ENCODE measurements around the gene MCU.
"Not testable (repeated sequence)": the region's sequence is repeated elsewhere in the genome, so short reads cannot be mapped to it uniquely, and the experiment has no call there.

Gene MCU

GRCh38 chr10:72851509-72851908 is 159.6 kb downstream of the MCU start:
- no peak for DNase-seq

DNA sequence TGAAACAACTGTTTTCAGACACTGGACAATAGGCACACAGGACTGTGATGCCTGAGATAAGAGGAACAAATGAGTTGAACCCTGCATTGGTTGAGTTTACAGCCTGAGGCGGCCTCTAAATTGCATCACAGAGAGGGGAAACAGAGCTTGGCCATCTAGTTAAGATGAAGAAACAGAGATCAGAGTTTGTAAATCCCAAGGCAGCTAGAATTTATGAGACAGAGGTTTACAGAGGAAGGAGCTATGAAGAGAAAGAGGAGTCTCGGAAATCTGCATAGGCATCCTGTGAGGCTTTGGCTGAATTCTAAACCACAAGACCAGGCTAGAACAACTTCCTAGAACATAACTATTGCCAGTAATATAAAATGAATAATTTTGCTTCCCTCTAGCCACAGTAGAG is 160.6 kb downstream of the MCU start:
- no peak for DNase-seq

- no peak for DNase-seq
Observed at GRCh38 chr10:72855129-72855528, 163.2 kb downstream of the MCU start.

DNA sequence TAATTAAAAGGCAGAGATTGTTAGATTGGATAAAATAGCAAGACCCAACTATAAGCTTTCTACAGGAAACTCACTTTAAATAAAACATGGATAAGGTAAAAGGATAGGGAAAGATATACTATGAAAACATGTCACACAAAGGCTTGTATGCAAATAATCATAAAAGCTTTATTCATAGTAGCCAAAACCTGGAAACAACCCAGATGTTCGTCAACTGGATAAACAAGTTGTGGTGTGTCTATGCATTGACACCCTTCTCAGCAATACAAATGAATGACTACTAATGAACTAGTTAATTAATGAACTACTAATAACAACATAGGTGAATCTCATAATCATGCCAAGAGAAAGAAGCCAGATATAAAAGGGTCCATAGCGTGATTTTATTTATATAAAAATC is 163.8 kb downstream of the MCU start:
- no peak for DNase-seq

DNA sequence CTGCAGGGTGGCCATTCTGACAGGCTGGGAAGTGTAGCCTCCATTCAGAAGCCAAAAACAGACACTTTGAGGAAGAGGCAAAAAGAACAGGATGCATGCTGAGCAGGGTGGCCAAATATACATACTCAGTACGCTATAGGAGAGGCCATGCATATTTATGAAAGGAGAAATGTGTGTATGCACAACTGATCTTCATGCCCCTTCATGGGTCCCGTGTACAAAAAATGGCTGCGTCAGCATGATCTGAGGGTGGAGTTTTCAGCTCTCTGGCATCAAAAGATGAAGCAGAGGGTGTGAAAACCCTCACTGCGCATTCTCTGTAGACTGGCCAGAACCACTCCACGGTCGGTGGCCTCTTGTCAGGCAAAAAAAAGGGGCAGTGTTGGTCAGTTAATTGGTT is 166.1 kb downstream of the MCU start:
- DNase-seq: no peak

DNA sequence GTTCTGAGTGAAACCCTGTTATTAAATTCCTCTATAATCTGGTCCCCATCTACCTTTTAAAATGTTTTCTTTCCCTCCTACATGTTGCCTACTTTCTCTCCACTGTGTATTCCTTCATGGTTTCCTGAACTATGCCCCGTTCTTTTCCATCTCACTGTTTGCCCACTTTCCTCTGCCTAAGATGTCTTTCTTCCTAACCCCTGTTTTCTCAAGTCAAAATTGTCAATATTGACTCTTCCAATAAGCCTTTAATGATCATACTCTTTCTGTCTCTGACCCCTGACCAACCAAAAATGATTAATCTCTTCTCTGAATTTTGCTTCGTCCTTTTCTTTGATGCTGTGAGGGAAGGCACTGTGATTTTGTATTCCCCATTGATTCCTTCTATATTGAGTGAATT is 171.0 kb downstream of the MCU start:
- no peak for DNase-seq

DNA sequence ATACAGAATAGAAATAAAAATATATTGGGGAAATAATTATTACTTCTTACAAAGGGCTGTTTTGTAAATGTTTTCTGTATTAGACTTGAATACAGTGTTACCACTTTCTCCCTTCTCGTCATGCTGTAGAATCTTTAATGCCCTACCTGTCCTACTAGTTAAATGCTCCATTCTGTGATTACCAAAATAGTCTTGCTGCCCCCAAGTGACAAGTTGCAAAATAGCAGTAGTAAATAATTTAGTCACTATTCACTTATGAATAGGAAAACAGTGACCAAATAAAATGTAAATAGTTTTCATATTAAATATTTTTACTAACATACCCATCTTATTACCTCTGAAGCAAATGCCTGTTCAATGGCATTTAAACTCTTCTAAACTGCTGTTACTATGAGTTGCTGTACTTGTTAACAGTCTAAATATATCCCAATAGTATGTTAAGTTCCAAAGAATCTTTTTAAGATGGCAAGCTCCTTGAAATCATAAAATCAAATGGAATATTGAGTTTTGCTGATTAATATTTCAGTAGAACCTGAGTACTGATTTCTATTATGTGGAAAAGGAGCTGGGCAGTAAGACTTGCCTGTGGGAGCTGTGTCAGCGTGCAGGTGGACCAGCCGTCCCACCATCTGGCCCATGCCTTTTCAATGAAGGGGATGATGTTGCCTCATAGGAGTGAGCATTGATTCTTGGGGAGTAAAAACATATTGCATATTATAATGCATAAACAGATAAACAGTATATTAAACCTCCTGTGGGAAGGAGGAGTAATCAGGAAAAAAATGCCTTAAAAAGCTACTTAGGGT is 183.5 kb downstream of the MCU start:
- DNase-seq: peak; percentile 35

- no peak for DNase-seq
Observed at GRCh38 chr10:72879245-72879644, 187.3 kb downstream of the MCU start.

GRCh38 chr10:72881291-72881690 is 189.3 kb downstream of the MCU start:
- no peak for DNase-seq

DNA sequence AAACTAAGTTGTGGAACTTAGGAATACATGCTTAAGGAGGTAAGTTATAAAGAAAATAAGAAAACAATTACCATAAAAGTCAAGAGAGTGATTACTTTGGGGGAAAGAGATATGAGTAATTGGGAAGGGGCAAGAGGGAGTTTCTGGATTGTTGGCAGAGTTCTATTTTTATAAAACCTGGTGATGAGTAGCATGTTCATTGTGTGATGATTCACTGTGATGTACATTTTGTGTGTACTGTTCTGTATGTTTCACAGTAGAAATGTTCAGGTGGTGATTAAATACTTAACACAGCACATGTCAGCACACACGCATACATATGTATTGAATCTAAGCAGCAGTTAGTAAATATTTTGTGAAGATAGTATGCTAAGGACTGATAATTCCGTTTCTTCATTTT is 191.9 kb downstream of the MCU start:
- DNase-seq: no peak

DNA sequence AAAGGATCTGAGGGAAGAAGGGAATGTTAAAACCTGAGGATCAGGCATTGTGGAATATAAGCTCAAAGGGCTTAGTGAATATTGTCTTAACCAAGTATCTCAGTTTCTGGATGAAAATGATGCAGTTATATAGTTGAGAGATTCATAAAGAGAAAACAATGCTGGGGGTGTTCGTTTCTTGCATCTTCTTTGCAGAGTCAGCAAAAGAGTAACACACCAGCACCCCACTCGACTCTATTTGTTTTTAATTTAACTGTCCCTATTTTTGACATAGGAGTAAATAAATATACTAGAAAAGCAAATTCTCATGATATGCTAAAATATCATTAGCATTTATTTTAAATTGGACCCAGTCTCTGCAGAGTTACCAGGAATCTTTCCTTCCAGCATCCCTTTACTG is 194.0 kb downstream of the MCU start:
- no peak for DNase-seq

DNA sequence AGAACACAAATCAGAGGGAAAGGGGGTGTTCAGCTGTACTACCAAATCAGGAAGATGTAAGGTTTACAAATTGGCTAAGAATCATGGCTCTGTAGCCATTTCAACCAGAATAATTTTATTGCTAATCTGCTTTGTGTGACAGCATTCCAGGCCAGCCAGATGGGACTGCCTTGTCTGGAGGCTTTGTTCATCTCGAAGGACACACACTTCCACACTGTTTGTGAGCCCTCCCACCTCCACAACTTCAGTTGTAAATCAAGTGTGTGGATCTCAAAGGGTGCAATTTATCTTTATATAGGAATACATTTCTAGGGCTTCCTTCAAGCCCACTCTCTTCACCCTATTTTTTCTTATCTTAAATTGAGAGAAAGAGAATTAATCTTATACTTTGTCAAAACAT is 194.7 kb downstream of the MCU start:
- DNase-seq: peak; percentile 76

GRCh38 chr10:72887043-72887442 is 195.1 kb downstream of the MCU start:
- no peak for DNase-seq

DNA sequence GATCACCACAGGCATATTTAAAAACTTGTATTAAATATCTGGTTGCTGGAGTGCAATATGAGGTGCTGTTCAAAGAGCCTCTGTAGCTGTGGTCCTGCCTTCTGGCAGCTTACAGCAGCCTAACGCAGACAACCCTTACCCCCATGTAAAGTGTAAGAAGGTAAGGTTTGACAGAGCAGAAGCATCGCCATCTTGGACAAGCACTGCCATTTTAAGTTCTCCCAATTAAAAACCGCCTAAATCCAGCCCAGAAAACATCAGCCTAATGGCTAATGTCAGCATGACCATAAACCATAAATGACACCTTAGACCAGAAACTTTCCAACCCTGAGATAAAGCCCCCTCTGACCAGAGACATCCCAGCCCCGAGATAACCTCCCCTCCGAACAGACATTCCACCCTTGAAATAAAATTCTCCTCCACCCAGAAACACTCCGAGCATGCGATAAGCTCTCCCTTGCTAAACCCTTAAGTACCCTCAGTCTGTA is 196.3 kb downstream of the MCU start:
- DNase-seq: no peak

DNA sequence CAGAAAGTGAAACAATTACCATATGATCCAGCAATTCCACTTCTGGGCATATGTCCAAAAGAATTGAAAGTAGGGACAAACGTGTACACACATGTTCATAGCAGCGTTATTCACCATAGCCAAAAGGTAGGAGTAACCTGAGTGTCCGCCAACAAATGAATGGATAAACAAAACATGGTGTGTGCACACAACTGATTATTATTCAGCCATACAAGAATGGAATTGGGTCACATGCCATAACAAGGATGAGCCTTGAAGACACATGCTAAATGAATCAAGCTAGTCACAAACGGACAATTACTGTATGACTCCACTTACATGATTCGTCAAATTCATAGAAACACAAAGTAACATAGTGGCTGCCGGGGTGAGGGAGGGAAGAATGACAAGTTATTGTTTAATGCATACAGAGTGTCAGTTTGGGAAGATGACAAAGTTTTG is 197.5 kb downstream of the MCU start:
- DNase-seq: no peak

DNA sequence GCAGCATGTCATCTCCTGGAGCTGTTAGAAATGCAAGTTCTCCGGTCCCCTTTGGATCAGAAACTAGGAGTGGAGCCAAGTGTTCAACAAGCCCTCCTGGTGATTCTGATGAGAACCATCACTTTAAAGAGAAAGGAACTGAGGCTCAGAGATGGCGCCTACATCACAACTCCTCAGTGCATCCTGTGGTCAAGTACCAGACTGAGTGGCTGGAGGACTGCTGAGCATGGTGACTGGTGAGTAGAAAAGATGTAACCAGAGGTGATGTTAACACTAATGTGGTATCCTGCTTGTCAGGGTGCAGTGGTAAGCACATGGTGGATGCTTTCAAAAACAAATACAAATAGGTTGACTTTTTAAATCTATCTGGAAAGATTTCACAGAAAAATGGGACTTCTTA is 198.1 kb downstream of the MCU start:
- no peak for DNase-seq

GRCh38 chr10:72893136-72893798 is 201.3 kb downstream of the MCU start, which contains the start of gene OIT3:
Gene OIT3, plus strand, starts transcription at chr10:72893739. Its CDS starts 60 bp downstream, at chr10:72893799.
- DNase-seq: no peak

GRCh38 chr10:72895236-72895850 is 203.4 kb downstream of the MCU start:
- peak; percentile 5 for DNase-seq

GRCh38 chr10:72898616-72899015 is 206.7 kb downstream of the MCU start:
- DNase-seq: no peak

DNA sequence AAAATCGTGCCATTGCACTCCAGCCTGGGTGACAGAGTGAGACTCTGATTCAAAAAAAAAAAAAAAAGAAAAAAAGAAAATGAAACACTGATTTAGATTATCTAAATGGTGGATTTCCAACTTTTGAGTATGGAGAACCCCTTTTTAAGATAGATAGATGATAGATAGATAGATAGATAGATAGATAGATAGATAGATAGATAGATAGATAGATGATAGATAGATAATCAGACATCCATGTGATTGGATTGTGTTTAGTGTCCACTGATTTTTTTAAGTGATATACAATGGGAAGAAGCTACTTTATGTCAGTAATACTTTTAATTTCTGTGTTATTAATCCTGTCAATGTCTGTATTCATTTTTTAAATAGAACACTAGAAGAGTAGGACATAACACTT is 207.6 kb downstream of the MCU start:
- no peak for DNase-seq

DNA sequence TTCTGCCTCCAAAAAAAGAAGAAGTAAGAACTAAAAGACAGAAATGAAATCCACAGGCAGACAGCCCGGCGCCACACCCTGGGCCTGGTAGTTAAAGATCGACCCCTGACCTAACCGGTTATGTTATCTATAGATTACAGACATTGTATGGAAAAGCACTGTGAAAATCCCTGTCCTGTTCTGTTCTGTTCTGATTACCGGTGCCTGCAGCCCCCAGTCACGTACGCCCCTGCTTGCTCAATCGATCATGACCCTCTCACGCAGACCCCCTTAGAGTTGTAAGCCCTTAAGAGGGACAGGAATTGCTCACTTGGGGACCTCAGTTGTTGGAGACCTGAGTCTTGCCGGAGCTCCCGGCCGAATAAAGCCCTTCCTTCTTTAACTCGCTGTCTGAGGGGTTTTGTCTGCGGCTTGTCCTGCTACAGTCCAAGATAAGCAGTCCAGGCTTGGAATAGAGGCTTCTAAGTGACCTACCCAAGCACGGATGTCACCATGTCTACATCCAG is 212.1 kb downstream of the MCU start:
- DNase-seq: not testable (repeated sequence)

- DNase-seq: no peak
Observed at GRCh38 chr10:72904806-72905205, 212.9 kb downstream of the MCU start.

DNA sequence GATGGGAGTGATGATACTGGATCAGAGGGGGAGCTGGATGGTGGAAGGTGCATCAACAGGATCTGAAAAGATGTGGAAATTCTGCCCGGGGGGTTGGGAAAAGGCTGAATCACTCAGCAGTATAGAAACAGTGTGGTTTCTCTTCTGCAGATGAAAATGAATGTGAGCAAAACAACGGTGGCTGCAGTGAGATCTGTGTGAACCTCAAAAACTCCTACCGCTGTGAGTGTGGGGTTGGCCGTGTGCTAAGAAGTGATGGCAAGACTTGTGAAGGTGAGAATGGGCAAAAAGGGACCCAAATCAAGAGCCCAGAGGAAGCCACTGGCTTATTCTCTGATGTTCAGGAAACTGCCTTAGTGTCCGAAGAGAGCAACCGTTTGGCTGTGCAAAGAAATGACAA is 214.5 kb downstream of the MCU start:
- no peak for DNase-seq

DNA sequence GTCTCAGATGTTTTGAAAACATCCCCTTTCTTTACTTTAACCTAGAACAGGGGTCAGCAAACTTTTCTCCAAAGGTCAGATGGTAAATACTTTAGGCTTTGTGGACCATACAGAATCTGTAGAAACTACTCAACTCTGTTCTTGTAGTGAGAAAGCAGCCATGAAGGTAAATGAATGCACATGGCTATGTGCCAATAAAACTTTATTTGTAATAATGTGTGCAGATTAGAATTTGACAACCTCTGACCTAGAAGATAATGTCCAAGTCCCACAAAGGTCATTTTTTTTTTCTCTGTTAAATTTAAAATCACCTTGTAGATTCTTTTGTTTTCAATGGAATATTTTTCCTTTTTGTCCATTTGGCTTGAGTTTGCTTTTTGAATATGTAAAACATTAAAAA is 218.8 kb downstream of the MCU start:
- DNase-seq: no peak

All from NCI-H82 (cell line).